Measurements from ENCODE around the gene APLP2. TPM values are rescaled to one million over a fixed set of nuclear protein-coding genes. Genes with fewer than 3 reads are reported as not detected.

Gene APLP2
- total and polyA plus RNA-seq, 2 of the 4 experiments (the other 2 are of a cell fraction) = 127 to 235 TPM

GRCh38 chr11:130050257-130050656 lies 19.4 kb upstream of the APLP2 start:
- WGBS, 2 experiments (ENCODE audit: extremely low coverage in 2 of 2, insufficient read length in 1 of 2) = no CpG with 5 or more reads among the region's 2 CpGs
- Histone ChIP-seq H2BK15ac (ENCODE audit: low read depth, low read length) (no peak overlapping the region), H4K5ac (ENCODE audit: low read depth, low read length) (no peak overlapping the region), H2BK20ac (ENCODE audit: low read depth, low read length) (no peak overlapping the region), H4K20me1 (ENCODE audit: insufficient read depth, low read length) (no peaks in the 10 kb centered on the region), H3K18ac (ENCODE audit: low read depth, low read length) (no peak overlapping the region), H2BK120ac (ENCODE audit: low read depth, low read length) (no peak overlapping the region), H2AFZ (replicated peaks; ENCODE audit: low read length, poor library complexity) (no peak overlapping the region), H2AK9ac (replicated peaks; ENCODE audit: low read depth, low read length, poor library complexity) (no peak overlapping the region), H3K9me3 (ENCODE audit: control insufficient read depth, insufficient read depth, low read length) (peaks cover 4% of the 10 kb centered on the region; the same call in 1 of the 2 replicates), H4K8ac (ENCODE audit: low read depth in 2 of 2, low read length in 2 of 2) (no peak overlapping the region), H3K27me3 (ENCODE audit: control insufficient read depth, insufficient read depth, low read length) (peaks cover 3% of the 10 kb centered on the region; the same call in 1 of the 2 replicates), H3K27ac (ENCODE audit: insufficient read depth, low read length) (no peak overlapping the region), H3K23ac (ENCODE audit: low read depth, low read length) (no peak overlapping the region), H3K4me1 (ENCODE audit: control insufficient read depth, insufficient read depth, low read length) (no peaks in the 10 kb centered on the region), H3K4ac (ENCODE audit: low read depth, low read length) (no peak overlapping the region), H3K14ac (replicated peaks; ENCODE audit: low read depth, low read length) (no peak overlapping the region), H4K91ac (ENCODE audit: insufficient read depth, low read depth, low read length) (no peak overlapping the region), H2AK5ac (ENCODE audit: low read depth, low read length) (no peak overlapping the region), H3K79me1 (ENCODE audit: low read depth in 1 of 2, low read length in 2 of 2) (no peaks in the 10 kb centered on the region), H3K4me2 (ENCODE audit: low read depth, low read length) (no peak overlapping the region), H3K56ac (ENCODE audit: extremely low read depth, insufficient read depth, low read length) (no peak overlapping the region), H3K9me1 (ENCODE audit: insufficient read depth, low read length) (no peaks in the 10 kb centered on the region), H2BK5ac (ENCODE audit: low read depth, low read length, poor library complexity, severe bottlenecking) (no peak overlapping the region), H3K4me3 (ENCODE audit: insufficient read depth, low read depth, low read length) (no peak overlapping the region), H3K36me3 (ENCODE audit: control insufficient read depth, insufficient read depth, low read length) (no peaks in the 10 kb centered on the region), H3K9ac (ENCODE audit: low read depth, low read length) (no peak overlapping the region)
- ATAC-seq (ENCODE audit: low read depth) (peak; percentile 75), DNase-seq (peak; percentile 58)
- dilution Hi-C loops (cut with HindIII; ENCODE audit: low sequenced_read_pairs, unreplicated experiment) (no loop called here), intact Hi-C loops (cut with micrococcal nuclease) (loop anchor here (5.0 kb wide), 1 partner anchor 48 kb away; the partner anchor contains the start of gene PRDM10), in situ Hi-C loops (cut with MboI; ENCODE audit: low sequenced_read_pairs) (no loop called here)
- BruUV-seq (replicated peaks) = no TSS peak
- ChIA-PET CTCF (no interaction called here), POLR2A (ENCODE audit: unreplicated experiment) (no interaction called here)
- TF ChIP-seq NFE2L2 (IDR thresholded peaks at IDR 0.05; ENCODE audit: low read depth, low read length) (no peak), ELK1 (IDR thresholded peaks at IDR 0.05; ENCODE audit: borderline replicate concordance, low read depth, low read length) (no peak), RCOR1 (IDR thresholded peaks at IDR 0.05; ENCODE audit: insufficient replicate concordance, low read length) (no peak), FOS (IDR thresholded peaks at IDR 0.05; ENCODE audit: low read depth, low read length) (no peak), USF2 (IDR thresholded peaks at IDR 0.05; ENCODE audit: low read depth, low read length) (no peak), POLR2A (IDR thresholded peaks at IDR 0.05; ENCODE audit: low read depth, low read length) (no peak), CHD1 (IDR thresholded peaks at IDR 0.05; ENCODE audit: low read depth, low read length) (no peak), RAD21 (IDR thresholded peaks at IDR 0.05; ENCODE audit: low read length) (no peak), MAZ (IDR thresholded peaks at IDR 0.05; ENCODE audit: borderline replicate concordance, low read depth, low read length) (no peak), BHLHE40 (IDR thresholded peaks at IDR 0.05; ENCODE audit: low read depth, low read length) (no peak), CTCF (conservative IDR thresholded peaks at IDR 0.05; ENCODE audit: low read depth, low read length) (no peak), CEBPB (IDR thresholded peaks at IDR 0.05; ENCODE audit: low read depth, low read length) (no peak), MXI1 (IDR thresholded peaks at IDR 0.05; ENCODE audit: borderline replicate concordance, low read depth, low read length) (no peak)
